IgD-negative memory B cell (primary cell): Measurements from ENCODE around the gene TPST1. TPM values are rescaled to one million over a fixed set of nuclear protein-coding genes. Genes with fewer than 3 reads are reported as not detected.
"Not testable (repeated sequence)": the region's sequence is repeated elsewhere in the genome, so short reads cannot be mapped to it uniquely, and the experiment has no call there.

Experiments
- H3K27ac Mint-ChIP-seq, 3 donors: one replicate each; pipeline ENCODE4 v1.8.0; 2020 to 2022; ENCODE audit warnings: mild to moderate bottlenecking in 3 of 3, mixed read lengths in 3 of 3, moderate library complexity in 1 of 3
- H3K27me3 Mint-ChIP-seq: one replicate; pipeline ENCODE4 v1.8.0; 2021; ENCODE audit warnings: mixed read lengths
- H3K36me3 Mint-ChIP-seq: one replicate; pipeline ENCODE4 v1.8.0; 2020; ENCODE audit warnings: mild to moderate bottlenecking, mixed read lengths
- H3K4me1 Mint-ChIP-seq, 3 donors: one replicate each; pipeline ENCODE4 v1.8.0; 2020 to 2022; ENCODE audit warnings: mixed read lengths in 3 of 3, mild to moderate bottlenecking in 1 of 3
- H3K4me3 Mint-ChIP-seq, 4 donors: one replicate each; pipeline ENCODE4 v1.8.0; 2020 to 2022; ENCODE audit warnings: mild to moderate bottlenecking in 4 of 4, mixed read lengths in 4 of 4, moderate library complexity in 3 of 4
- H3K9me3 Mint-ChIP-seq, 3 donors: one replicate each; pipeline ENCODE4 v1.8.0; 2020 to 2021; ENCODE audit warnings: mixed read lengths in 3 of 3, mild to moderate bottlenecking in 1 of 3
- polyA plus RNA-seq: library from polyadenylated mRNA; unstranded; fragments of 300-500 nt; fragmentation: Illumina TruSeq; gene quantifications from one replicate; pipeline ENCODE4 v1.2.3, GENCODE V29; 2021

TPST1 gene
- polyA plus RNA-seq, 1 donor from 2014 or later = 4.5 TPM

DNA sequence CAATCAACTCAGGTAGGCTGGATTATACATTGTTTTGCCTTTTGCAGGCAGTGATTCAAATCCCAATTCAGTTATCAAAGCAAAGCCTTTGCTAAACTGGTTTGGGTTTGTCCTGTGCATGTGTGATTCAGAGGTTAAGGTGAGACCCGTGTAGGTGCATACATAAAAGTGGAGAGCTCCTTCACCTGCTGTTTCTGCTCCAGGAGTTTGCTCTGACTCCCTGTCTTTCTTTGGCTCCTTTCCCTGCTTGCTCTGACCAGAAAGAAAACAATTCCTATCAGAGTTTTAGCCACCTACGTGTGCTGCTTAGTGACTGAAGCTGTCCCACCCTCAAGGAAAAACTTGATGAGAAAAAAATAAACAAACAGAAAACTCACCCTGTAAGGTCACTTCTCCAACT lies 101.1 kb downstream of the TPST1 start:
- H3K27me3 Mint-ChIP-seq = no peaks in the 10 kb centered on the region
- no peak overlapping the region for H3K4me3 Mint-ChIP-seq
- no peak overlapping the region for H3K27ac Mint-ChIP-seq
- H3K9me3 Mint-ChIP-seq = no peaks in the 10 kb centered on the region
- H3K4me1 Mint-ChIP-seq = no peaks in the 10 kb centered on the region
- H3K36me3 Mint-ChIP-seq = peaks cover 7% of the 10 kb centered on the region

DNA sequence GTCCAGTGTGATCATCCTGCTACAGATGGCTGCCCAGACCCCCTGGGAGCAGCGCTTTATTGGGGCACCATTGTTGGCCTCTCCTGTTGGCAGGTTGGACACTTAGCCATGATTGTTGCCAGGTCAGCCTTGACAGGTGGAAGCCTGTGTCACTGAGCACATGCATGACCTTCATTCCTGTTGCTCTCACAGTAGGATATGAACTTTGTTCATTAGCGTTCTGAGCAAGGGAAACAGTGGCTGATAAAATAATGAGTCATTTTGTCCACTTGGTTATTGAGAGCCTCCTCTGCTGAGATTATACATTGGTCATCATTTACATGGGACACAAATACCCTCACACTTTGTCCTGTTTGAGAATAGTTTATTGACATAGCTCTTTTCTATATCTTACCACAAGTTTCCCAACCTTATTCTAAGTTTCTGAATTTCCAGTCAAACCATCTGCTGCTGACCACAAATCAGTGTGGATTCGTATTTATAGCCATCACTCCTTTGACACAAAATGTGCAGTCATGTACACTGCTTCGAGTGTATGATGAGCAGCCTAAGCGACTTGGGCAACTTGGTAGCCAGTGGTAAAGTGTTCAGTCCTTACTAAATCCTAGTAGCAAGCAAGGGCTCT lies 102.6 kb downstream of the TPST1 start:
- H3K4me3 Mint-ChIP-seq = no peak overlapping the region

DNA sequence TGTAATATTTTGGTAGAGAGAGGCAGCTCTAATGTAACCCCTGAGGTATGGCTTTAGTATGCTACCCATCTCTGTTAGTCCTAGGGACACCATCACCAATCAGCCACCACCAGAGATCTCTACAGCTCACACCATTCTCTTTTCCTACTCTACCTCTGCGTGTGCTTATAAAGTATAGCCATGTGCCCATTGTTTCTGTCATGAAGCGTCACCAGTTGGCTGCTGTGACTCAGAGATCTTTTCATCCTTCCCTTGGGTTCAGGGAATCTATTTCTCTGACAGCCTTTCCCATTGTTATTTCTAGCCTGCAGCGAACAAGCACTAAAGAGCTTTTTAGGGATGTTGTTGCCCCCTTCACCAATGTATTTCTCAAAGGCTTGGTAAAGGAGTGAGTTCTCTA lies 103.3 kb downstream of the TPST1 start:
- Mint-ChIP-seq H3K4me3 (no peak overlapping the region), H3K9me3 (no peaks in the 10 kb centered on the region), H3K36me3 (peaks cover 7% of the 10 kb centered on the region), H3K27ac (no peak overlapping the region), H3K4me1 (peaks cover 0 to 4% (median 0%) of the 10 kb centered on the region in 3 donors), H3K27me3 (no peaks in the 10 kb centered on the region)

More for the DNA sequence above, 102.6 kb downstream of the TPST1 start:
- H3K36me3 Mint-ChIP-seq = peaks cover 7% of the 10 kb centered on the region
- H3K9me3 Mint-ChIP-seq = no peaks in the 10 kb centered on the region
- no peak overlapping the region for H3K27ac Mint-ChIP-seq
- H3K27me3 Mint-ChIP-seq = no peaks in the 10 kb centered on the region
- H3K4me1 Mint-ChIP-seq = peaks cover 0 to 4% (median 0%) of the 10 kb centered on the region in 3 donors

DNA sequence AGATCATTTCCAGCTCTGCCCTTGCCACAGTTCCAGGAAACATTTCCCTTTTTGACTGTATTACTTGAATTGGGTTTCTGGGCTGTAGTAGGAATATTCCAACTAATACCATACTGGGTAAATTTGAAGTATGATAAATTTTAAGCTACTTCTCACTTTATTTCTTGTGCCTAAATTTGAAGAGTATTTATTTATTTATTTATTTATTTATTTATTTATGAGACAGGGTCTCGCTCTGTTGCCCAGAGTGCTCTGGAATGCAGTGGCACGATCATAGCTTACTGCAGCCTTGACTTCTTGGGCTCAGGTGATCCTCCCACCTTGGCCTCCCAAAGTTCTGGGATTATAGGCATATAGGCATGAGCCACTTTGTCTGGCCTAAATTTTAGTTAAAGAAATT lies 105.5 kb downstream of the TPST1 start:
- no peaks in the 10 kb centered on the region for H3K27me3 Mint-ChIP-seq
- no peak overlapping the region for H3K27ac Mint-ChIP-seq
- H3K9me3 Mint-ChIP-seq = no peaks in the 10 kb centered on the region
- H3K4me1 Mint-ChIP-seq = peaks cover 1 to 4% (median 1%) of the 10 kb centered on the region in 3 donors
- H3K36me3 Mint-ChIP-seq = peaks cover 9% of the 10 kb centered on the region
- no peak overlapping the region for H3K4me3 Mint-ChIP-seq

DNA sequence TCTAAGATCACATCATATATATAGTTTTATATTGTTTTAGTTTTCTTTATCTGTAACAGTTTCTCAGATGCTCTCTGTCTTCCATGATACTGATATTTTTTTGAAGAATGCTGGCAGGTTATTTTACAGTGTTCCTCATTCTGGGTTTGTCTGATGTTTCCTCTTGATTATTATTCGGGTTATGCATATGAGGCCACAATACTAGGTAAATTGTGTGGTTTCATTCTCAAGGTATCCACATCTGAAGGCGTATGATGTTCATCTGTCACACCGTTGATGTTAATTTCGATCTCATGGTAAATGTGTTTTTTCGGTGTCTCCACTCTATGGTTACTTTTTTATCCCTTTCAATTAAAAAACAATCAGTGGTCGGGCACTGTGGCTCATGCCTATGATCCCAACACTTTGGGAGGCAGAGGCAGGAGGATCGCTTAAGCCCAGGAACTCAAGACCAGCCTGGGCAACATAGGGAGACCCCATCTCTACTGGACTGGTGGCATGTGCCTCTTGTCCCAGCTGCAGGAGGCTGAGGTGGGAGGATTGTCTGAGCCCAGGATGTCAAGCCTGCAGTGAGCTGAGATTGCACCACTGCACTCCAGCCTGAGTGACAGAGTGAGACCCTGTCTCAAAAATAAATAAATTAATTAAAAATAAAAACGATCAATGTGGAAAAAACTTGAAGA lies 108.9 kb downstream of the TPST1 start:
- Mint-ChIP-seq H3K4me1 (peaks cover 1 to 4% (median 1%) of the 10 kb centered on the region in 3 donors), H3K9me3 (peaks cover 0 to under 1% (median 0%) of the 10 kb centered on the region in 3 donors), H3K4me3 (no peak overlapping the region), H3K27me3 (no peaks in the 10 kb centered on the region), H3K36me3 (peaks cover 6% of the 10 kb centered on the region), H3K27ac (no peak overlapping the region)

DNA sequence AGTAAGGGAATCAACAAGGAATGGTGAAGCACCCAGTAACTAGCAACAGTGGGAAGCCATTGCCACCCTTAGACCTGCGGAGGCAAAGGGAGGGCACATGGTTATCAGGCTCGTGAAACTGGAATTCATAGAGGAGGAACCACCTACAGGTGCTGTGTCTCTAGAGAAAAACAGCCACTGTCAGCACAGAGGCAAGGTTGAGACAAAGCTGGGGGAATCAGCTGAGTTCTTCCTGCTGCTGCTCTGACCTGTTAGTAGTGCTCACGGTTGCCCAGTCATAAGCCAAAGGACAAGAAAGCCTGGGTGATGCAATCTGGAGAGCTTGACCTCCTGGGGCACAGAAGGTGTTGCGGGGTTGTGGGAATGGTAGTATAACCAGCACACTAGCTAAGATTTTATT lies 110.1 kb downstream of the TPST1 start:
- peaks cover 1 to 4% (median 1%) of the 10 kb centered on the region in 3 donors for H3K4me1 Mint-ChIP-seq
- no peak overlapping the region for H3K4me3 Mint-ChIP-seq
- H3K27me3 Mint-ChIP-seq = no peaks in the 10 kb centered on the region
- H3K36me3 Mint-ChIP-seq = peaks cover 6% of the 10 kb centered on the region
- no peak overlapping the region for H3K27ac Mint-ChIP-seq
- peaks cover 0 to 3% (median 2%) of the 10 kb centered on the region in 3 donors for H3K9me3 Mint-ChIP-seq

DNA sequence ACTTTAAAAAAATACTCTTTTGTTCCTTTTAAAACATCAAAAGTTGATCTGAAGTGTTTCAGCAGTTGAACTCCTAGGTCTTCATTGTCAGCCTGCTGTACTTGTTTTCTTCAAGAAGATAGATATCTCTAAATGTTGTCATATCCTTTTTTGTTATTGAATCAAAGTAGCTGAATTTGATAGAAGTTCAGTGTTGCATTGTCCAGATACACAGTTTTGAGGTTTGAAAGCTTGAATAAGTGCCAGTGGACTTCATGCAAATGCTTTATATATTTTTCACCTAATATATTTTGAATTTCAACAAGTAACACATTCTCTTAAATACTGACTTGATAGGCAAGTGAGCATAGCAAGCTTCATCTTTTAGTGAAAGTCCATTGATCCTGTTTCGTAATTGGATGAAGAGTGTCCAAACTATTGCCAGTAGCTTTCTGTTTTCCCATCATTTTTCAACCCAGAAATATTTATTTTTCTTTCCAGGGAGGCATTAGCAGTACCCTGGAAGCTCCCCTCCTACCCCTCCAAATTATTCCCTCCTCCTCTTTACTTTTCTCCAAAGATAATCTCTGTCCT lies 114.4 kb downstream of the TPST1 start:
- no peak overlapping the region for H3K4me3 Mint-ChIP-seq
- no peaks in the 10 kb centered on the region for H3K27me3 Mint-ChIP-seq
- no peaks in the 10 kb centered on the region for H3K36me3 Mint-ChIP-seq
- H3K27ac Mint-ChIP-seq = no peak overlapping the region
- peaks cover 9 to 14% (median 11%) of the 10 kb centered on the region in 3 donors for H3K9me3 Mint-ChIP-seq
- H3K4me1 Mint-ChIP-seq = peaks cover 0 to 1% (median 0%) of the 10 kb centered on the region in 3 donors

DNA sequence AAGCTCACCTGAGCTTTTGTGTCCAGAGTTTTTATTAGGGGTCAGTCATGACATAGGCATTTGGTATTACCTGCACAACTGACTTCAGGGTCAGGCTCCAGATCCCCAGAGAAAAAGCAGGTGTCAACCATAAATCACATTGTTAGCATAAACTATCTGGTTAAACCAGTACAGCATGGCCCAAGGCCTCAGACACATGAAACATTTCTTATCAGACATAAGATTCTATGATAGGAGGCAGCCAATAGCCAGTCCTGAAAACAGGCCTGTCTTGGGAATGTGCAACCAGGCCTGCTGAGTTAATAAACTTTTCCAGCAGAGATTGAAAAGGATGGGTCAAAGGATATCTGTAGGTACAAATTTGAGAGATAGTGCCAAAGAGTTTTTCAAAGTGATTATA lies 116.1 kb downstream of the TPST1 start:
- H3K4me3 Mint-ChIP-seq = no peak overlapping the region
- H3K27ac Mint-ChIP-seq = no peak overlapping the region
- H3K27me3 Mint-ChIP-seq = no peaks in the 10 kb centered on the region
- peaks cover 11 to 14% (median 11%) of the 10 kb centered on the region in 3 donors for H3K9me3 Mint-ChIP-seq
- H3K4me1 Mint-ChIP-seq = peaks cover 0 to 1% (median 0%) of the 10 kb centered on the region in 3 donors
- no peaks in the 10 kb centered on the region for H3K36me3 Mint-ChIP-seq

DNA sequence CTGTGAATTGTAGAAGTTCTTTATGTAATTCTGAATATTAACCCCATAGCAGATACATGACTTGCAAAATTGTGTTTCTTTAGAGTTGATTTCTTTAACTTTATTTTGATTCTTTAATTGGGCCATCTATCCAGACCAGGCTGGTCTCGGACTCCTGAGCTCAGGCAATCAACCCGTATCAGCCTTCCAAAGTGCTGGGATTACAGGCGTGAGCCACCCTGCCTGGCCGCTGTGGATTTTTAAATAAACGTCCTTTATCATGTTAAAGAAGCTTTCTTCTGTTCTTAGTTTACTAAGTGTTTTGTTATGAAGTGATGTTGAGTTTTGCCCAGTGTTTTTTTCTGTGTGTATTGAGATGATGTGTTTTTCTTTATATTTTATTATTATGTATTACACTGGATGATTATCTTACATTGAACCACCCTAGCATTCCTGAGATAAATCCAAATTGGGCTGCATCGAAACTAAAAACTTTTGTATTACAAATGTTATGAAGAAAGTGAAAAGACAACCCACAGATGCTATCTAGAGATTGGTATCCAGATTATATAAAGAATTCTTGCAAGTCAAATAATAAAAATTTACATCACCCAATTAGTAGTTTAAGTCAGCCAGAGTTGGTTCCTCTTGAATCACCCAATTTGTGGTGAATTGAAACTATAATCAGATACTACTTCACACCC lies 118.1 kb downstream of the TPST1 start:
- Mint-ChIP-seq H3K27ac (no peak overlapping the region), H3K36me3 (no peaks in the 10 kb centered on the region), H3K4me3 (no peak overlapping the region), H3K27me3 (no peaks in the 10 kb centered on the region), H3K4me1 (peaks cover 0 to 1% (median 0%) of the 10 kb centered on the region in 3 donors), H3K9me3 (peaks cover 11 to 14% (median 11%) of the 10 kb centered on the region in 3 donors)

DNA sequence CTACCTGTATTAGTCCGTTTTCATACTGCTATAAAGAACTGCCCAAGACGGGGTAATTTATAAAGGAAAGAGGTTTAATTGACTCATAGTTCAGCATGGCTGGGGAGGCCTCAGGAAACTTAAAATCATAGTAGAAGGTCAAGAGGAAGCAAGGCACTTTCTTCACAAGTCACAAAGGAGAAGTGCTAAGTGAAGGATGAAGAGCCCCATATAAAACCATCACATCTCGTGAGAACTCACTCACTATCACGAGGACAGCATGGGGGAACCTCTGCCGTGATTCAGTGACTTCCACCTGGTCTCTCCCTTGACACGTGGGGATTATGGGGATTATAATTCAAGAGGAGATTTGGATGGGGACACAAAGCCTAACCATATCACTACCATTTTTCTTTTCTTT lies 119.9 kb downstream of the TPST1 start:
- not testable (repeated sequence) for H3K27ac Mint-ChIP-seq, H3K4me3 Mint-ChIP-seq, H3K4me1 Mint-ChIP-seq, H3K36me3 Mint-ChIP-seq, H3K27me3 Mint-ChIP-seq
- peaks cover 8 to 14% (median 9%) of the 10 kb centered on the region in 3 donors for H3K9me3 Mint-ChIP-seq

DNA sequence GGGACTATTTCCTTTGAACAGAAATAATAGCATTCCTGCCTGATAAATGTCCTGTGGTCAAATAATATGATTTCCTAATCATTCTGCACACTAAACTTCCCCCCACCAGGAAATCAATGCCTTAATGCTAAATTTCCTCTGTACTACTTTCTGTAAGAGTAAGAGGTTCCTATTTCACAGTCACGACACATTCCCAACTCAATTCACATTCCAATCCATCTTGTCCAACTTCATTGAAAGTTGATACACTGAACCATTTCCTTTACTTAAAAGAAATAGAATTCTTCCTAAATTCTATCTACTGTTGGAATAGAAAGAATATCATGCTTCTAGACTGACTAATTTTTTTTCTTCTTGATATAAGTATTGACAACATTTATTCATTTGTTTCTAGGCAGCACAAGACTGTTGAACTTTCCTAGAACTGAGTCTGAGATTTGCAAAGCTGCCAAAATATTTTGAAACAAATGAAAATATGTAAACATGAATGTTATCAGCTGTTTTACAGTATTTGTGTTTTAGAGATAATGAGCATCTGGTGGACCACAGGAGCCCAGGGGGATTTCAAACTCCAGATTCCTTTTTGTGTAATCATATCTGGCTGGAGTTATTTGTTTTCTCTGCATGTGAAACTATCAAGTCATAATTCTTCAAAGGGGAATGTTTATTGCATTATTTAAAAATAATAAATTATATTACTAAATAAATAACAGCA lies 121.5 kb downstream of the TPST1 start:
- Mint-ChIP-seq H3K36me3 (peaks cover 4% of the 10 kb centered on the region), H3K4me1 (peaks cover 0 to 1% (median 0%) of the 10 kb centered on the region in 3 donors), H3K4me3 (no peak overlapping the region), H3K27ac (no peak overlapping the region), H3K27me3 (no peaks in the 10 kb centered on the region), H3K9me3 (peaks cover 4 to 7% (median 5%) of the 10 kb centered on the region in 3 donors)

DNA sequence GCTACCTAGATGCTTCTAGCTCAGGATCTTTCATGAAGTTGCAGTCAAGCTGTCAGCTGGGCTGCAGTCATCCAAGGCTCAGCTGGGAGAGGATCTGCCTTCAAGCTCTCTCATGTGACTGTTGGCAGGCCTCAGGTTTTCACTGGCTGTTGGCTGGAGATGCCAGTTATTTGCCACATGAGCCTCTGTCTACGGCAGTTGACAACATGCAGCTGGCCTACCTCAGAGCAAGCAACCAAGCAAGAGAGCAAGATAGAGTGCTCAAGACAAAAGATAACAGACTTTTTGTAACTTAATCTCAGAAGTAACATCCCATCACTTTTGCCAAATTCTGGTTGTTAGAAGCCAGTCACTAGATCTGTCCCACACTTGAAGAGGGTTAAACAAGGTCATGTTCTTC lies 125.8 kb downstream of the TPST1 start:
- no peak overlapping the region for H3K27ac Mint-ChIP-seq
- peaks cover 0 to 4% (median 0%) of the 10 kb centered on the region in 3 donors for H3K9me3 Mint-ChIP-seq
- H3K36me3 Mint-ChIP-seq = peaks cover 5% of the 10 kb centered on the region
- no peaks in the 10 kb centered on the region for H3K27me3 Mint-ChIP-seq
- H3K4me3 Mint-ChIP-seq = no peak overlapping the region
- H3K4me1 Mint-ChIP-seq = no peaks in the 10 kb centered on the region

DNA sequence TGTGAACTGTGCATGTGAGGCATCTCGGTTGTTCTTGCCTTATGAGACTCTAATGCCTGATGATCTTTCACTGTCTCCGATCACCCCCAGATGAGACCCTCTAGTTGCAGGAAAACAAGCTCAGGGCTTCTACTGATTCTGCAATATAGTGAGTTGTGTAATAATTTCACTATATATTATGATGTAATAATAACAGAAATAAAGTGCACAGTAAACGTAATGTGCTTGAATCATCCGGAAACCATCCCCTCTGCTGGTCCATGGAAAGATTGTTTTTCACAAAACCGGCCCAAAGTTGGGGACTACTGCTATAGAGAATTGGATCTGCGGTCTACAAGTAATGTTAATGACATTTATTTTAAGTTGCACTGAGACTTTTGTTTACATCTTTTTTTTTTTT lies 126.7 kb downstream of the TPST1 start:
- H3K4me3 Mint-ChIP-seq = no peak overlapping the region
- H3K27me3 Mint-ChIP-seq = no peaks in the 10 kb centered on the region
- H3K4me1 Mint-ChIP-seq = no peaks in the 10 kb centered on the region
- H3K9me3 Mint-ChIP-seq = peaks cover 0 to 12% (median 6%) of the 10 kb centered on the region in 3 donors
- H3K36me3 Mint-ChIP-seq = peaks cover 5% of the 10 kb centered on the region
- H3K27ac Mint-ChIP-seq = no peak overlapping the region

DNA sequence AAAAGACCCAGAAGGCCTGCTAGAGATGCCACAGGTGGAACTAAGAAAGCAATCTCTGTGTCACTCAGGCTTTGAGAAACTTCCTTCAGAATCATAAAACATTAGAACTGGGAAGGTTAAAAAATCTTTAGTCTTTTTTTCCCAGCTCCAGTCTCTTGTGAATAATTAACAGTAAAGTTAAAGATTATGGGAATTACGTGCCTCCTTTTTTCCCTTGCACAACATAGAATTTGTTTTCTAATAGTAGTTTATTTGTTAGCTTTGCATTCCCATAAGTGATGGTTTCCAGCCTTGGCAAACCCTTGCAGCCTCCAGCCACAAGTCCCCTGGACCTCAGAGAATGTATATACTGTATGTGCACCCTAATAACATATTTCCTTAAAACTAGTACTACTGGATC lies 128.3 kb downstream of the TPST1 start:
- no peak overlapping the region for H3K27ac Mint-ChIP-seq
- peaks cover 1 to 19% (median 11%) of the 10 kb centered on the region in 3 donors for H3K9me3 Mint-ChIP-seq
- H3K4me1 Mint-ChIP-seq = no peaks in the 10 kb centered on the region
- H3K36me3 Mint-ChIP-seq = peaks cover 5% of the 10 kb centered on the region
- no peaks in the 10 kb centered on the region for H3K27me3 Mint-ChIP-seq
- H3K4me3 Mint-ChIP-seq = no peak overlapping the region

DNA sequence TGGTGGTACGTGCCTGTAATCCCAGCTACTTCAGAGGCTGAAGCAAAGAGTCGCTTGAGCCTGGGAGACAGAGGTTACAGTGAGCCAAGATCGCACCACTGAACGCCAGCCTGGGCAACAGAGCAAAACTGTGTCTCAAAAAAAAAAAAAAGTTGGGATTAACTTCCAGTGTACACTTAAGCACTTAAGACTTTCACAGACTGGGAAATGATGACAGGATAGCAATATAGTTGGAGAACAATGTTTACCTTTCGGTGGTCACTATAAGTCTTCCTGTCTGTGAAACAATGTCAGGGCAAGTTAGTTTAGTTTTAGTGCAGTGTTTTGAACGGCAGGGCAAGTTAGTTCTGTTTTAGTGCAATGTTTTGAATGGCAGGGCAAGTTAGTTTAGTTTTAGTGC lies 130.2 kb downstream of the TPST1 start:
- Mint-ChIP-seq H3K27me3 (no peaks in the 10 kb centered on the region), H3K9me3 (peaks cover 6 to 29% (median 23%) of the 10 kb centered on the region in 3 donors)

More for the DNA sequence above, 130.2 kb downstream of the TPST1 start:
- Mint-ChIP-seq H3K36me3 (peaks cover 4% of the 10 kb centered on the region), H3K4me1 (no peaks in the 10 kb centered on the region), H3K4me3 (no peak overlapping the region), H3K27ac (no peak overlapping the region)
